NB4 (cell line): ENCODE data around the gene RAP1GAP2.

Experiments
- CTCF ChIP-seq: IDR thresholded peaks from one replicate; pipeline ENCODE4 v1.5.1; 2012; ENCODE audit warnings: low read depth, low read length
- MAX ChIP-seq: IDR thresholded peaks from 2 replicates; pipeline ENCODE4 v1.6.1; 2011; ENCODE audit warnings: low read depth, low read length
- MYC ChIP-seq: IDR thresholded peaks from 2 replicates; pipeline ENCODE4 v1.6.1; 2011; ENCODE audit warnings: low read depth, low read length
- POLR2A ChIP-seq: IDR thresholded peaks from 2 replicates; pipeline ENCODE4 v1.6.1; 2011; ENCODE audit warnings: mild to moderate bottlenecking; ENCODE audit not compliant: insufficient read length; ENCODE audit errors: extremely low read depth

DNA sequence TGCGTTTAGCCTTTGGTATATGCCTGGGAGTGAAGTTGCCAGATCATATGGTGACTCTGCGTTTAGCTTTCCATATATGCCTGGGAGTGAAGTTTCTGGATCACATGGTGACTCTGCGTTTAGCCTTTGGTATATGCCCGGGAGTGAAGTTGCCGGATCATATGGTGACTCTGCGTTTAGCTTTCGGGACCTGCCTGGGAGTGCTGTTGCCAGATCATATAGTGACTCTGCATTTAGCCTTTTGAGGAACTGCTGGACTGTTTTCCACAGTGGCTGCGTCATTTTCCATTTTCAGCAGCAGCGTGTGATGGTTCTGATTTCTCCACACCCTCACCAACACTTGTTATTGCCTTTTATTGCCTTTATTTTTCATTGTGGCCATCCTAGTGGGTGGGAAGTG is 194.2 kb downstream of the RAP1GAP2 start:
- TF ChIP-seq POLR2A (no peak), CTCF (no peak), MAX (no peak), MYC (no peak)
